T47D (cell line): ENCODE data around the gene PHGDH.
"Not testable (repeated sequence)": the region's sequence is repeated elsewhere in the genome, so short reads cannot be mapped to it uniquely, and the experiment has no call there.

Experiments used
- DNase-seq, 2 experiments: peaks; one replicate each; pipeline versions ENCODE4 v3.0.0 to v3.0.0-alpha.2; 2011 to 2012; ENCODE audit warnings: low read depth in 1 of 2, low spot score in 1 of 2
- JUND ChIP-seq: IDR thresholded peaks from 2 replicates; pipeline ENCODE4 v1.6.1; 2012; ENCODE audit warnings: low read depth
- in situ Hi-C: cut with HindIII; loops from 2 replicates; pipeline ENCODE4 v1.10.0; 2016; ENCODE audit warnings: low sequenced_read_pairs, low pct_unique_long_range_greater_than_20kb

Gene PHGDH

GRCh38 chr1:119783354-119784185, 71.8 kb downstream of the PHGDH start:
- in situ Hi-C loops, result no loop called here

DNA sequence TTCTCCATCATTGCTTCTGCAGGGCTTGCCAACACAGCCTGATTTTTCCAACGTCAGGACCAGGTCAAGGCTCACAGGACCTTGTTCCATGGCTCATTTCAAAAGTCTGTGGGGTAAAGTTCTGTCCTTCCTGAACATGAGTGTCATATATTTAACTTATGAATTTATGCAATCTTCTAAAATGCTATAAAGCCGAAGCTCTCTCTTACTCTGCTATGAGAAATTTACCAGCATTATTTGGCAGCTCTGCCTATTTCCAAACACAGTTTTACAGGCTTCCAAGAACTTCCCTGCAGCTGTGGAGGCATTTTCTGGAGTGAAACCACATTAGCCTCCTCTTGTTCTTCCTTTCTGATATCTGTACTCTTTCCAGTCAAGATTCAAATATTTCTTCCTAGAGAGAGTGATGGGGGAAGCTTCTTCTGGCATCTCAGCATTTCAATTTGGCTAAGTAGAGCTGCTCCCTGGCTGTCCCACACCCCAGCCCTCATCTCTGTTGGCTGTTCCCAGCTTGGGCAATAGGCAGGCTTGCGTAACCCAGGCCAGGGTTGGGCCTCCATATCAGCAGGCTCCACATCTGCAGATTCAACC, 72.6 kb downstream of the PHGDH start:
- in situ Hi-C loops, result no loop called here
- TF ChIP-seq JUND, result no peak
- no peak for DNase-seq

More at GRCh38 chr1:119783354-119784185, 71.8 kb downstream of the PHGDH start:
- no peak for TF ChIP-seq JUND
- DNase-seq, result peak in 1 of 2 experiments; percentile 29

- DNase-seq, in situ Hi-C loops: not testable (repeated sequence)
Observed at GRCh38 chr1:119786046-119786445, 74.3 kb downstream of the PHGDH start.

- in situ Hi-C loops, result not testable (repeated sequence)
- DNase-seq, result peak in 1 of 2 experiments; percentile 59
Observed at GRCh38 chr1:119786473-119787050, 74.8 kb downstream of the PHGDH start.

GRCh38 chr1:119787776-119788175, 76.0 kb downstream of the PHGDH start:
- in situ Hi-C loops, result no loop called here
- no peak for DNase-seq
- TF ChIP-seq JUND, result no peak

- TF ChIP-seq JUND, result 0 out of 2 replicates have a peak, but pooled peaks have one; percentile 22
- in situ Hi-C loops, result no loop called here
- DNase-seq, result peak in 1 of 2 experiments; percentile 84
Observed at GRCh38 chr1:119790451-119791198, 78.9 kb downstream of the PHGDH start.

DNA sequence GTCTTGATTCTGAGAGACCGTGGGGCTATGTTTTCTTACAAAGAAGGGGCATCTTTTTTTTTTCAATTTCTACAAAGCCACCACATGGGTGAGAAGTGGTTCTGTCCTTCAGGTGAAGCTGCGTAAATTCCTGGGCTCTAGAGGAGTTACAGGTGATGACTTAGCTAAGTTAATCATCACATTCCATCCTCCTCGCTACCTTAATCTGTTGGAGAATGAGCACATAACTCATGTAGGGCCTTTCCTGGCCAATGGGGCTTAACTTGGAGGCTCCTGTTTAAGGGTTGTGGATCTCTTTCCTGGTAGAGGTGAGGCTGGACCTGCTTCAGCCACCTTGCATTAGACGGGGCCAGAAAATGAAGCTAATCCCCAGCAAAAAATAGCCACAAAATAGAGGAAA, 79.6 kb downstream of the PHGDH start:
- DNase-seq, result no peak
- TF ChIP-seq JUND, result no peak
- in situ Hi-C loops, result no loop called here
